Measurements from ENCODE around the gene ARHGEF3. TPM values are rescaled to one million over a fixed set of nuclear protein-coding genes. Genes with fewer than 3 reads are reported as not detected.

The ARHGEF3 gene
- polyA plus RNA-seq, 1 donor = 81.6 TPM

- DNase-seq = no peak
These were observed 24.1 kb upstream of the ARHGEF3 start for GRCh38 chr3:56825567-56826438.

- DNase-seq = no peak
These were observed 22.4 kb upstream of the ARHGEF3 start for GRCh38 chr3:56823984-56824703.

- no peak for DNase-seq
These were observed 21.7 kb upstream of the ARHGEF3 start for GRCh38 chr3:56823421-56823926.

- no peak for DNase-seq
These were observed 20.8 kb upstream of the ARHGEF3 start for GRCh38 chr3:56822501-56822900.

GRCh38 chr3:56819016-56819809 is 17.5 kb upstream of the ARHGEF3 start:
- DNase-seq = no peak

DNA sequence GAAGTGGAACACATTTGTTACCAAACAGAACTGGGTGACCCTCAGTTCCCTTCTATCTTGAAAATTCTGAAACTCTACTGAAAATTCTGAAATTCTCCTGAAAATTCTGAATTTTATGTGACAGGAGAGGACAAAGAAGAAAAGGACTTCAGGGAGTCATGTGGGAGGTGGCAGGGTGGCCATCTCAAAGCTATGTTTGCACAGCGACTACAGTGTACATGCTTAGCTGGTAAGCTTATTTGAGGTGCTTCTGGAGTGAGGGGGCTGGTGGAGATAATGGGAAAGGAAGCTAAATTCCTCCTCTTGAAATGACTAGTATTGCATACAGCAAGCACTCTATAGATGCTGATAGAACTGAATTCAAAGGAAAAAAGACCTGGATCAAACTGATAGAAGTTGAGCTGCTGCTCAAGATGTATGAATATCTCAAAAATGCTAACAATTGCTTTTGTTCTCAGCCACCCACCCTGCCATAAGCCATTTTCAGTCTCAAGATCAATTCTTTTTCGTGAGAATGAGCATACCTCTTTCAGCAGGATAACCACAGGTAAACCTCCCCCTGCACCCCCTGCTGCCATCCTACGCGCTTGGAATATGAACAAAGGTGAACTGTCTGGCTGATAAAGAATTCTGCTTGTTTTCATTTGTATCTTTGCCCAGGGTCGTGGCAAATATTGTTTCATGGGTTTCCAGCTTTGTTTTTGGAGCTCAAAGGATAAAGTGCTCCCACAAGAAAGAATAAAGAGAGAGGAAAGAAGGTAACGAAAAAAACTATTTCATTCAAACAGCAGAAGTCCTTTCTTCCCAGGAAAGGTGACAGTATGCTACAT is 16.6 kb upstream of the ARHGEF3 start:
- no peak for DNase-seq

DNA sequence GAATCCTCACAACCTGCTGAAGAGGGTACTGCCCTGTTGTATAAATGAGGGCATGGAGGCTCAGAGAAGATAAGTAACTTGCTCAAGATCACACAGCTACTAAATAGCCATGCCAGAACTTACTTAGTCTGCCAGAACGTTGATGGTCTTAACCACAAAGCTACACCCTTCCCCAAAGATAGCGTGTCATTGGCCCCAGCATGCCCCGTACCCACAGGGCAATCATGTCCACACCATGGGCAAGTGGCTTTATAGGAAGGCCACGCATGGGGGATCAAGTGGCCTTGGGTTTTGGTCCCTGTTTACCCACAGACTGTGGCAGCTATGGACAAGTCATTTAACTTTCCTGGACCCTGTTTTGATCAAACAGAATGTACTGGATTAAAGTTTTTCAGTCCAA is 15.9 kb upstream of the ARHGEF3 start:
- DNase-seq = no peak

DNA sequence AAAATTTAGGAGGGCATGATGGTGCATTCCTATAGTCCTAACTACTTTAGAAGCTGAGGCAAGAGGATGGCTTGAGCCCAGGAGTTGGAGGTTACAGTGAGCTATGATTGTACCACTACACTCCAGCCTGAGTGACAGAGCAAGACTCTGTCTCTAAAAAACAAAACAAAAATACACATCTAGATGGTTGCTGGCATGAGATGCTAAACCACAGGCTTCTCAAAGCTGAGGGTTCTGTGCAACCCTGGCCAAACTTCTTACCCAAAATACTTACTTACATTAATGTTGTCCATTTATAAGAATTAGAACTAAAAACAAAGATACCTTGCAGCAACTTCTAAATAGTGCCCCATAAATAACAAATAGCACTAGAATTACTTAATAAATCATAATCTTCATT is 14.3 kb upstream of the ARHGEF3 start:
- no peak for DNase-seq

GRCh38 chr3:56815589-56815988 is 13.8 kb upstream of the ARHGEF3 start:
- no peak for DNase-seq

GRCh38 chr3:56813653-56813960 is 11.9 kb upstream of the ARHGEF3 start:
- no peak for DNase-seq

- DNase-seq = no peak
These were observed 11.3 kb upstream of the ARHGEF3 start for GRCh38 chr3:56812754-56813652.

DNA sequence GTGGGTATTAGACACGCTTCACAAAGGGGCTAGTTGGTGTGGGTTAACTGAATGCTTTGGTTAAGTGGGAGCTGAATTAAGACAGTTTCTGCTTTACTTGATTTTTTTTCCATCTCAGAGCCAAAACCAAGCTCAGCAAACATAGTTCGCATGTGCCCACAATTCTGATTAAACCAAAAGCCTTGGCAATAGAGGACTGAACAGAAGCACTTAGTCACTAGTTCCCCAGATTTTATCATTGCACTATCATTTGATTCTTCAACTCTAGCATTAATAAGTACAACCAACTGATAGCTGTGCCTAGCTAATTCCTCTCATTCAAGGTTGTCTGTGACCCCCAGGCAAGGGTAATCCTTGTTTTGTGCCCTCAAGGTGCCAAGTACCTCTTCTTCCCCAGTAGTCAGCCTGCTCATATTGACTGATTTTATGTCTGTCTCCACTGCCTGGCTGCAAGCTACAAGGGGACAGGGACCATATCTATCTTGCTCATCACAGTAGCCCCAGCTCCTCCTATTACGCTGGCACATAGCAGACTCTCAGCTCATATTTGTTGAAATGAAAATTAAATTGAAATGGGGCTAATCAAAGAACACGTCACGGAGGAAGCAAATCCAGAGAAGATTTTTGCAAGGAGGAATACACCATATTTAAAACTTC is 9.9 kb upstream of the ARHGEF3 start:
- no peak for DNase-seq

- no peak for DNase-seq
These were observed 9.1 kb upstream of the ARHGEF3 start for GRCh38 chr3:56810577-56811545.

GRCh38 chr3:56806407-56806806 is 4.7 kb upstream of the ARHGEF3 start:
- DNase-seq = no peak

GRCh38 chr3:56802790-56803189 is 1.0 kb upstream of the ARHGEF3 start:
- DNase-seq = no peak

DNA sequence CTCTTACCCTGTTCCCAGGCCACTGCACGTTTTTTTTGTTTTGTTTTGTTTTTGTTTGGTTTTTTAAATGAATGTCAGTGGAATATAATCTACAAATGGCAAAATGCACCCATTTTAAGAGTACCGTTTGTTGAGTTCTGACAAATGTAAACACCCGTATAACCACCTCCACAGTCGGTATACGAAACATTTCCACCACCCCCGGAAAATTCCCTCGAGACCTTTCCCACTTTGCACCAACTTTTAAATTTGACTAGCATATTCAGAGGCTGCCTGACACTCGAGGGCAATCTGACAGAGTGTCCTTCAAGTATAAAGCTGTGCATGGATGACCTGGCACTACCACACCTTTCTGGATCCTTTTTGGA is 613 bp upstream of the ARHGEF3 start:
- no peak for DNase-seq

- DNase-seq = no peak
These were observed 702 bp downstream of the ARHGEF3 start for GRCh38 chr3:56800832-56801661.

Data from left kidney (tissue), 2 donors.